Tibial nerve (tissue), 4 donors: ENCODE data around the gene SLC14A1.
A peak's percentile ranks its signal among the peaks of the same experiment; 100 is the strongest.

ENCODE experiments used
- CTCF ChIP-seq, 5 experiments: fragments of 200-600 bp in 3 of 5; fragments of 450-650 bp in 2 of 5; sonication (generic) in 3 of 5; IDR thresholded peaks; one replicate each; pipeline ENCODE4 v1.5.1; 2016 to 2019; ENCODE audit warnings: antibody characterized with exemption in 5 of 5, mild to moderate bottlenecking in 3 of 5, moderate library complexity in 2 of 5
- EP300 ChIP-seq, 2 donors: sonication (generic); formaldehyde crosslinking; IDR thresholded peaks; one replicate each; pipeline ENCODE4 v1.6.1; 2017; ENCODE audit warnings: antibody characterized with exemption in 2 of 2, mild to moderate bottlenecking in 1 of 2
- POLR2A ChIP-seq, 2 donors: fragments of 450-650 bp; IDR thresholded peaks; one replicate each; pipeline ENCODE4 v1.6.1; 2017; ENCODE audit warnings: antibody characterized with exemption in 2 of 2, mild to moderate bottlenecking in 2 of 2, moderate library complexity in 2 of 2

DNA sequence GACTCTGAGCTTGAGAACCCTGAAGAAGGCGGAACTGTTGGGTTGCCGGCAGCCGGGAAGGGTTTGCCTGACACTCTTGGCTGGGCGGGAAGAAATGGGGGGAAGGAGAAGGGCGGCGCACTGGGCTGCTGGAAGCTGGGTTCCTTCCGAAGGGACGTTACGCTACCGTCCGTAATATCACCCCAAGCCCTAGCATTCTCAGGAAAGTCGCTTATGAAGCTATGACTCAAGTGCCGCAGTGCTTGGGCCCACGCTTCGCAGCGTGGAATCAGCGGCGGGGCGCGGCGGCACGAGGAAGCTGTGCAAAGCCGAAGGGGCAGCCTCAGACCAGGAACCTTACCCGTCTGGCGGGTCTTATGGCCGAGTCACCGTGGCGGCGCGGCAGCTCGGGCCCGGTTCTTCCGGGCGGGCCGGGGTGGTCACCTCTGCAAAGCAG is 51.3 kb downstream of the SLC14A1 start:
- TF ChIP-seq CTCF (IDR thresholded peaks at IDR 0.05) (no peak), POLR2A (IDR thresholded peaks at IDR 0.05) (no peak), EP300 (IDR thresholded peaks at IDR 0.05) (peak in 1 of 2 donors; percentile 51)
